Measurements from ENCODE around the gene TWIST2.

The TWIST2 gene

GRCh38 chr2:238856713-238857567 is 9.1 kb downstream of the TWIST2 start:
- no peak for DNase-seq (ENCODE audit: low read depth in 2 of 2)

GRCh38 chr2:238857959-238858358 is 10.1 kb downstream of the TWIST2 start:
- no peak for DNase-seq (ENCODE audit: low read depth in 2 of 2)

- no peak for DNase-seq (ENCODE audit: low read depth in 2 of 2)
Observed at GRCh38 chr2:238859636-238860347, 11.9 kb downstream of the TWIST2 start.

GRCh38 chr2:238861013-238861730 is 13.3 kb downstream of the TWIST2 start:
- DNase-seq (ENCODE audit: low read depth in 2 of 2), result no peak

GRCh38 chr2:238861766-238862315 is 14.0 kb downstream of the TWIST2 start:
- DNase-seq (ENCODE audit: low read depth in 2 of 2), result no peak

DNA sequence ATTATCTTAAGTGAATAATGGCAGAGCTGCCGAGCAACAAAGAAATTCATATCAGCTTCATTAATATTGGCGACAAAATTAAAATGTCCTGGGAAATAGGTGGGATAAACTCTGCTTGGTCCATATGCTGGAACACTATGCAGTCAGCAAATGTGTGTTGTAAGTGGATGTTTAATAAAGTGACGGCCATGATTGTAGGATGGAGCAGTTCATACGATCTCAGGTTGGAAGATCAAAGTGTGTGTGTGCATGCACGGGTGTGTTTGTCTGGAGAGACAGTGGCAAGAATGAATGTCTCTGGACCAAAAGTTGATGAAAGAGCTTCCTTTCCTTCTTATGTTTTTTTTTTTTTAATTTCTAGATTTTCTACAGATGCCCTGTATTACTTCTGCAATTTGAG is 14.8 kb downstream of the TWIST2 start:
- DNase-seq (ENCODE audit: low read depth in 2 of 2), result no peak

DNA sequence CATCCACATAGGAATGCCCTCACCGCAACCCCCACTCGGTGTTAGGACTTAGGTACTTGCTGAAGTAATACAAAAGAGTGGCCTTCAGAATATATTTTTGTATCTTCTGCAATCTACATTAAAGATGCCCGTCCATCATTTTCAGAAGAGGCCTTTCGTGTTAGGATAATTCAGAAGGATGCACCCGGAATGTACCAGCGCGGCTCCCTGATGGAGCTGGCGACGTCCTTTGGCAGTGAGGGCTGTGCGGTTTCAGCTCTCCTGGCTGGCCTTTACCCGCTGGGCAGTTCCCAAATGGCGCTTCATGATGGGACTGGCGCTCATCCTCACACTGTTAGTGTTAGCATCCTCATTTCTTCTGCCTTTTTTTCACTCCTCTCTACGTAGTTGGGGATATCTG is 15.3 kb downstream of the TWIST2 start:
- no peak for DNase-seq (ENCODE audit: low read depth in 2 of 2)

DNA sequence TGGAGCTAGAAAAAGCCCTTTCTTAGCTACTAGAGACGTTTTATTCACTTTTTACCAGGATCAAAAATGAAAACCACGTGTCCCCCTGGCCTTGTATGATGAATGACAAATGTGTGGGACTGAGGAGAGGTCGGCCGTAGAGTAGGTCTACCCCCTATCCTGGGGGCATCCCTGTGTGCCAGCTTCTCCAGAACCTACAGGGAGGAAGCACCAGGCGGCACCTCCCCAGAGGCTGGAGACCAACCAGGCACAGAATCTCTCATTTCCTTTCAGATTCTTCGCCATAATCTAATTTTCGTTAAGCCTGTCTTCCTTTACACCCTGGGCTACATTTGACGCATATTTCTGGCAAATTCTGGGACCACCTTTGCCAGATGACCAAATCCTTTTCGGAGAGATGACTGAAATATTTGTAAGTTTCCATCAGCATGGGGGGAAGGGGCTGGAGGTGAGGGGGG is 15.9 kb downstream of the TWIST2 start:
- no peak for DNase-seq (ENCODE audit: low read depth in 2 of 2)

GRCh38 chr2:238864207-238865014 is 16.5 kb downstream of the TWIST2 start:
- DNase-seq (ENCODE audit: low read depth in 2 of 2), result no peak

DNA sequence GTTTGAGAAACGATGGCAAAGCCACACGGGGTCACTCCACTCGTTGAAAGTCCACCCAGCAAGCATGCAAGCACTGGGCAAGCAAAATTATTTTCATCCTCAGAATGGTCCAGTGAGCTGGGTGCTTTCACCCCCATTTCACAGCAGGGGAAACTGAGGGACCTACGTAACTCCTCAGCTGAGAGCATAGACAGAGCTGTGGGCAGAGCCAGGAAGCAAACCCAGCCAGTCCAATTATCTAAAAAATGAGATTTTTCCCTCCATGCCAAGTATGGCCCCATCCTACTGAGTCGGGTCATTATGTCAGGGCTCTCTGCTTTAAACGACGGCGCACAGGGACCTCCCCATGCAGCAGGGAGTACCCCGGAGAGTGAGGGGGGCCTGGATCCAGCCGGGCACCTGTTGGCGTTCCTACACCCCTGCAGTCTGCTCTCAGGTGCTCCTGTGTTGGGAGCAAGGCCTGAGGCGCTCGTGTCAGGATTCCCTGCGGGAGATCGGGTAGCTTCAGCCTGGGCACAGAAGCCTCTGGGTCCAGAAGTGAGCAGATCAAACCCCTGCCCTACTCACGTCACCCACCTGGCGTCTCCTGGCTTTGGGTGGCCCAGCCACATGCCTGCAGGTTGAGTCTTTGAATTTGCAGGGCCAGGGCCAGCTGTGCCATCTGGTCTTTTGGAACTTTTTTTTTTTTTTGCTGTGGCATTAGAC is 17.3 kb downstream of the TWIST2 start:
- DNase-seq (ENCODE audit: low read depth in 2 of 2), result no peak

- DNase-seq (ENCODE audit: low read depth in 2 of 2), result no peak
Observed at GRCh38 chr2:238865744-238866355, 18.0 kb downstream of the TWIST2 start.

GRCh38 chr2:238866656-238867277 is 18.9 kb downstream of the TWIST2 start:
- no peak for DNase-seq (ENCODE audit: low read depth in 2 of 2)

DNA sequence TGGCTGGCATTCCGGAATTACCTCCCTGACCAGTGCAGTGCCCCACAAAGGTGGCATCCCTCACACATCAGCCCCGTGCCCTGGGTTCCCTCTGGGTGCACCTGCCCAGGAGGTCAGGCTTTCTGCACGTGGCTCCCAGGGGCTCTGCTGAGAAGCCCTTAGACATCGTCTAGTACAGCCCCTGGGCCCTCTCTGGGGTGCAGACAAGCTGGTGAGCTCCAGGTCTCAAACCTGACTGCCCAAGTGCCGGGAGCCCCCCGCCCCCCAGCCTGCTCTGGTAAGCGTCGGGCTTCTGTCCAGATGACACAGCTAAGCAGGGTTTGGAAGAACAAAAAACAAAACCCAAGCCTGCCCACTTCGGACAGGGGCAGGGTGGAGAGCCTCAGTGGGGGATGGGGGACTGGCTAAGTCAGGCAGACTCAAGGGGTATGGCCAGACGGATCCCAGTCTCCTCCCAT is 20.2 kb downstream of the TWIST2 start:
- DNase-seq (ENCODE audit: low read depth in 2 of 2), result no peak

DNA sequence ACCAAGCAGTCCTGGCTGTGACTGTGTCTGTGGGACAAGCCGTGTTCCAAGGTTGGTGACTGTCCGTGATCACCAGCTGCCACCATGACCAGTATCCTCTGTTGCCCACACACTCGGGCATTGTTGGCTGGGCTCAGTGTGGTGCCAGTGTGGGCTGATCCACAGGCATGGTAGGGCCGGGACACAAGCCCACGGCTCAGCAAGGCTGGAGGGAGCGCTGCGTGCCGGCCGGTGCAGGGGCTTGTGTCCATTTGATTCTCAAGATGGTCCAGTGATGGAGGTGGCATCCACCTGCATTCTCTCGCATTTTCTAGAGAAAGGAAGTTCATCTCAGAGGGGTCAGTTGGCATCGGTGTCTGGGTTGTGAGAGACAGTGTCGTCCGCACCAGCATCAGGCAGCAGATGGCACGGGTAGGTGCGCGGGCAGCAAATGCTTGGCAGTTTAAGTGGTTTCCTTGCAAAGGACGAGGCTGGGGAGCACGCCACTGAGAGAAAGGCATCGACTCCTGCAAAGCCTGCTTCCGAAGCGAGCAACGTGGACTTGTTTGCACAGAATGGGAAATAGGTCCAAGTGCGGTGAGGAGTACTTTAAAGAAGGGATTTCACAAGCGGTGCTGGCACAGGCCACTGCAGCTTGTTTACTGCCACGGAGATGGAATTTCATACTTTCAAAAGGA is 20.9 kb downstream of the TWIST2 start:
- no peak for DNase-seq (ENCODE audit: low read depth in 2 of 2)

- no peak for DNase-seq (ENCODE audit: low read depth in 2 of 2)
Observed at GRCh38 chr2:238869293-238870124, 21.6 kb downstream of the TWIST2 start.

- DNase-seq (ENCODE audit: low read depth in 2 of 2), result no peak
Observed at GRCh38 chr2:238870261-238870660, 22.4 kb downstream of the TWIST2 start.

GRCh38 chr2:238872026-238872425 is 24.1 kb downstream of the TWIST2 start:
- DNase-seq (ENCODE audit: low read depth in 2 of 2), result no peak

Measured in activated CD8-positive, alpha-beta memory T cell treated with anti-CD3 and anti-CD28 coated beads for 4 hours (primary cell).